Measurements from ENCODE around the gene PALD1.
"Not testable (repeated sequence)": the region's sequence is repeated elsewhere in the genome, so short reads cannot be mapped to it uniquely, and the experiment has no call there.

Gene PALD1

GRCh38 chr10:70575874-70576802, 97.6 kb downstream of the PALD1 start:
- DNase-seq: peak; percentile 52

GRCh38 chr10:70576803-70577517, 98.4 kb downstream of the PALD1 start:
- DNase-seq: no peak

GRCh38 chr10:70578371-70578947, 99.9 kb downstream of the PALD1 start:
- peak; percentile 58 for DNase-seq

- peak; percentile 44 for DNase-seq
Measured at GRCh38 chr10:70579234-70580002, 100.9 kb downstream of the PALD1 start.

- not testable (repeated sequence) for DNase-seq
Measured at GRCh38 chr10:70581176-70581575, 102.6 kb downstream of the PALD1 start.

GRCh38 chr10:70582793-70583668, 104.5 kb downstream of the PALD1 start:
- no peak for DNase-seq

- DNase-seq: no peak
Measured at GRCh38 chr10:70583669-70584037, 105.1 kb downstream of the PALD1 start.

GRCh38 chr10:70584366-70584765, 105.8 kb downstream of the PALD1 start:
- no peak for DNase-seq

- DNase-seq: no peak
Measured at GRCh38 chr10:70584909-70585544, 106.5 kb downstream of the PALD1 start.

GRCh38 chr10:70585578-70586169, 107.1 kb downstream of the PALD1 start:
- DNase-seq: no peak

- DNase-seq: no peak
Measured at GRCh38 chr10:70586348-70586930, 107.9 kb downstream of the PALD1 start.

GRCh38 chr10:70587045-70587658, 108.6 kb downstream of the PALD1 start:
- DNase-seq: no peak

- no peak for DNase-seq
Measured at GRCh38 chr10:70588255-70588654, 109.7 kb downstream of the PALD1 start.

GRCh38 chr10:70588859-70589570, 110.4 kb downstream of the PALD1 start:
- no peak for DNase-seq

- DNase-seq: no peak
Measured at GRCh38 chr10:70589762-70590654, 111.4 kb downstream of the PALD1 start.

- DNase-seq: no peak
Measured at GRCh38 chr10:70590655-70591416, 112.3 kb downstream of the PALD1 start.

- no peak for DNase-seq
Measured at GRCh38 chr10:70592186-70592735, 113.7 kb downstream of the PALD1 start.

All from CD4-positive, alpha-beta T cell treated with Interleukin-10 for 1 hour (primary cell).